HCT116 (cell line): ENCODE measurements around the gene ADAM19. TPM values are rescaled to one million over a fixed set of nuclear protein-coding genes. Genes with fewer than 3 reads are reported as not detected.

Experiments used
- ATAC-seq: fragments of 200-7000 bp; cut with Tn5 transposase; 2 replicates; pipeline ENCODE4 v1.9.1; 2020; ENCODE audit warnings: mild to moderate bottlenecking, moderate library complexity
- BruUV-seq: library from RNA; stranded (reverse); fragments of 400-500 nt; replicated peaks from 2 replicates; lab custom pipeline; 2021; lab: Mats Ljungman, UMichigan
- CTCF ChIA-PET: fragments of 300-600 bp; sonication (Branson Sonifier 250); formaldehyde crosslinking; loops from one replicate; lab custom pipeline; 2021; ENCODE audit warnings: antibody characterized with exemption; lab: Charles Lee
- POLR2A ChIA-PET: fragments of 300-600, 350-600 bp; sonication (Branson Sonifier 250); formaldehyde crosslinking; loops from one replicate; lab custom pipeline; 2021; ENCODE audit warnings: antibody characterized with exemption; lab: Charles Lee
- RAD21 ChIA-PET, 2 experiments: fragments of 300-600 bp; sonication (Branson Sonifier 250); formaldehyde crosslinking; loops; one replicate each; lab custom pipeline; 2023; ENCODE audit warnings: low total read pairs in 2 of 2; ENCODE audit not compliant: uncharacterized antibody in 2 of 2, unreplicated experiment in 2 of 2, low non-redundant PET in 1 of 2; lab: Charles Lee
- DNase-seq: peaks from one replicate; pipeline ENCODE4 v3.0.0-alpha.2; 2010; ENCODE audit warnings: low read depth, low spot score
- H2AFZ ChIP-seq: fragments of 200-600 bp; shearing (Covaris generic), sonication (generic); 2 replicates; pipeline ENCODE4 v1.6.1; 2017; ENCODE audit warnings: low read depth, mixed run types, mixed read lengths, antibody characterized with exemption, low read length; ENCODE audit not compliant: poor library complexity, severe bottlenecking
- H3K27ac ChIP-seq: 2 replicates; pipeline ENCODE4 v1.5.1; 2012; ENCODE audit warnings: low read depth, low read length
- H3K27me3 ChIP-seq: fragments of 200-600 bp; sonication (generic); 2 replicates; pipeline ENCODE4 v1.6.1; 2016; ENCODE audit warnings: mixed run types, low read length, mixed read lengths; ENCODE audit not compliant: insufficient read depth
- H3K36me3 ChIP-seq, 2 experiments: fragments of 200-500 bp in 1 of 2; fragments of 200-600 bp in 1 of 2; sonication (Bioruptor generic) in 1 of 2; sonication (generic) in 1 of 2; 2 replicates each; pipeline versions ENCODE4 v1.5.1 to v1.6.1; 2014 to 2016; ENCODE audit warnings: low read length in 2 of 2, inconsistent platforms in 1 of 2, mixed read lengths in 1 of 2, mixed run types in 1 of 2; ENCODE audit not compliant: insufficient read depth in 2 of 2, control insufficient read depth in 1 of 2
- H3K4me1 ChIP-seq, 2 experiments: fragments of 200-600 bp in 1 of 2; sonication (generic) in 1 of 2; 2 replicates each; pipeline versions ENCODE4 v1.5.1 to v1.6.1; 2012 to 2017; ENCODE audit warnings: low read length in 2 of 2, inconsistent platforms in 1 of 2, mild to moderate bottlenecking in 1 of 2, mixed read lengths in 1 of 2, mixed run types in 1 of 2, moderate library complexity in 1 of 2; ENCODE audit not compliant: insufficient read depth in 2 of 2, control insufficient read depth in 1 of 2
- H3K4me2 ChIP-seq: fragments of 200-600 bp; sonication (generic); 2 replicates; pipeline ENCODE4 v1.6.1; 2017; ENCODE audit warnings: mixed run types, low read length, mixed read lengths
- H3K4me3 ChIP-seq, 2 experiments: fragments of 200-600 bp in 1 of 2; sonication (generic) in 1 of 2; replicated peaks in 1 of 2; 2 replicates each; pipeline ENCODE4 v1.5.1; 2011 to 2016; ENCODE audit warnings: low read length in 2 of 2, control low read depth in 1 of 2, low read depth in 1 of 2, mild to moderate bottlenecking in 1 of 2, mixed read lengths in 1 of 2, mixed run types in 1 of 2
- H3K79me2 ChIP-seq: fragments of 200-600 bp; sonication (generic); 2 replicates; pipeline ENCODE4 v1.6.1; 2017; ENCODE audit warnings: mild to moderate bottlenecking, mixed run types, low read length, moderate library complexity, mixed read lengths; ENCODE audit not compliant: insufficient read depth
- H3K9ac ChIP-seq: fragments of 200-600 bp; sonication (generic); 2 replicates; pipeline ENCODE4 v1.6.1; 2016; ENCODE audit warnings: low read length, mixed read lengths
- H3K9me2 ChIP-seq: fragments of 200-600 bp; sonication (generic), shearing (Covaris generic); 2 replicates; pipeline ENCODE4 v1.6.1; 2017; ENCODE audit warnings: mixed run types, mild to moderate bottlenecking, moderate library complexity; ENCODE audit not compliant: insufficient read depth
- H3K9me3 ChIP-seq, 2 experiments: fragments of 200-500 bp in 1 of 2; fragments of 200-600 bp in 1 of 2; sonication (Bioruptor generic) in 1 of 2; sonication (generic) in 1 of 2; 2 replicates each; pipeline ENCODE4 v1.6.1; 2014 to 2017; ENCODE audit warnings: low read length in 2 of 2, mixed read lengths in 2 of 2, inconsistent platforms in 1 of 2, low read depth in 1 of 2, mild to moderate bottlenecking in 1 of 2, mixed run types in 1 of 2, moderate library complexity in 1 of 2; ENCODE audit not compliant: control insufficient read depth in 1 of 2, insufficient read depth in 1 of 2
- H4K20me1 ChIP-seq: fragments of 200-600 bp; sonication (generic), shearing (Covaris generic); 2 replicates; pipeline ENCODE4 v1.6.1; 2017; ENCODE audit warnings: mixed run types, mild to moderate bottlenecking, moderate library complexity; ENCODE audit not compliant: insufficient read depth
- FOSL1 ChIP-seq: IDR thresholded peaks from 2 replicates; pipeline ENCODE4 v1.6.1; 2012; ENCODE audit warnings: low read depth
- JUND ChIP-seq: IDR thresholded peaks from 2 replicates; pipeline ENCODE4 v1.6.1; 2012
- RAD21 ChIP-seq: IDR thresholded peaks from 2 replicates; pipeline ENCODE4 v1.6.1; 2012; ENCODE audit warnings: low read depth, mild to moderate bottlenecking
- ZFX ChIP-seq: fragments of 450-650 bp; IDR thresholded peaks from 2 replicates; pipeline ENCODE4 v1.6.1; 2017
- intact Hi-C: fragments of 100-400 bp; cut with micrococcal nuclease; formaldehyde crosslinking; loops from 2 replicates; pipeline ENCODE4 v1.10.0; 2022
- total RNA-seq: library from RNA; stranded (reverse); gene quantifications from one replicate; pipeline ENCODE4 v1.2.1, GENCODE V29; 2021; ENCODE audit not compliant: unreplicated experiment
- TF ChIP-seq, protein P1 (sequence below), 3 experiments: fragments of 200-600 bp in 1 of 3; sonication (generic) in 1 of 3; IDR thresholded peaks in 2 of 3; conservative IDR thresholded peaks in 1 of 3; 2 replicates each; pipeline ENCODE4 v1.5.1; 2012 to 2017; ENCODE audit warnings: low read depth in 2 of 3, low read length in 2 of 3, antibody characterized with exemption in 1 of 3, borderline replicate concordance in 1 of 3, control low read depth in 1 of 3, mild to moderate bottlenecking in 1 of 3, mixed read lengths in 1 of 3, mixed run types in 1 of 3, moderate library complexity in 1 of 3; ENCODE audit not compliant: insufficient read depth in 1 of 3
- TF ChIP-seq, protein P2 (sequence below): IDR thresholded peaks from 2 replicates; pipeline ENCODE4 v1.6.1; 2012

ADAM19 gene
- total RNA-seq, 1 experiment from 2014 or later, result 77.3 TPM

DNA sequence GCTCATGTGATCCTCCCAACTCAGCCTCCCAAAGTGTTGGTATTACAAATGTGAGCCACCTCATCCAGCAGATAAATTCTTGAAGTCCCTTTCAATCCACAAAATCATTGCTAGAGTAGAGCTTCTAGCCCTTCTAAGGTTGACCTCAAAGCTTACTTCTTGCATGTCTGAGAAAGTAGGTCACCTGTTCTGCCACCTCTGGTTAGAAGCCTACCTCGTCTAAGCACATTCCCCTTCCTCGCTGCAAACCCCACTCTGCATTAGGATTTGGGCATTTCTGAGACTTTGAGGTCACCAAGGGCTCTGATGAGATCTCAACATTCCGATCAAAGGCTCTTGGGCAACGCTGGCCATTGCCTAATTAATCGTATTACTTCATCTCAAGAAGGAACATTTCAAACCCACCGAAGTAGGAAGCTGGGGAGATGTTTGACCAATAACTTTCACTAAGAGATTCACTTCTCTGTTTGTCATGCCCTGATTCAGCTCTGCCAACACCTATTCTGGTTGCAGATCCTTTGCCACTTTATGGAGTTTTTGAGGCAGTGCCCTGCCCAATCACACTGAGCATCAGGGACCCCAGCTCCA lies 8.6 kb downstream of the ADAM19 start:
- ATAC-seq, result no peak
- no peak overlapping the region for H3K4me2 ChIP-seq
- ChIA-PET CTCF (no interaction called here), POLR2A (no interaction called here)
- intact Hi-C loops, result no loop called here
- H3K9ac ChIP-seq, result no peak overlapping the region
- no TSS peak for BruUV-seq
- H3K36me3 ChIP-seq, result peaks cover 38% of the 10 kb centered on the region in 2 experiments; a peak in 3 of 4 replicates
- H3K4me1 ChIP-seq, result peaks cover 0 to 15% of the 10 kb centered on the region in 2 experiments; a peak in 2 of 4 replicates
- TF ChIP-seq, protein P1, sequence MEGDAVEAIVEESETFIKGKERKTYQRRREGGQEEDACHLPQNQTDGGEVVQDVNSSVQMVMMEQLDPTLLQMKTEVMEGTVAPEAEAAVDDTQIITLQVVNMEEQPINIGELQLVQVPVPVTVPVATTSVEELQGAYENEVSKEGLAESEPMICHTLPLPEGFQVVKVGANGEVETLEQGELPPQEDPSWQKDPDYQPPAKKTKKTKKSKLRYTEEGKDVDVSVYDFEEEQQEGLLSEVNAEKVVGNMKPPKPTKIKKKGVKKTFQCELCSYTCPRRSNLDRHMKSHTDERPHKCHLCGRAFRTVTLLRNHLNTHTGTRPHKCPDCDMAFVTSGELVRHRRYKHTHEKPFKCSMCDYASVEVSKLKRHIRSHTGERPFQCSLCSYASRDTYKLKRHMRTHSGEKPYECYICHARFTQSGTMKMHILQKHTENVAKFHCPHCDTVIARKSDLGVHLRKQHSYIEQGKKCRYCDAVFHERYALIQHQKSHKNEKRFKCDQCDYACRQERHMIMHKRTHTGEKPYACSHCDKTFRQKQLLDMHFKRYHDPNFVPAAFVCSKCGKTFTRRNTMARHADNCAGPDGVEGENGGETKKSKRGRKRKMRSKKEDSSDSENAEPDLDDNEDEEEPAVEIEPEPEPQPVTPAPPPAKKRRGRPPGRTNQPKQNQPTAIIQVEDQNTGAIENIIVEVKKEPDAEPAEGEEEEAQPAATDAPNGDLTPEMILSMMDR (IDR thresholded peaks at IDR 0.05 in 2 of 3, conservative IDR thresholded peaks at IDR 0.05 in 1 of 3; ENCODE audit: borderline replicate concordance in 1 of 3, insufficient read depth in 1 of 3, low read depth in 2 of 3, low read length in 2 of 3), result no peak
- no peak for TF ChIP-seq ZFX
- TF ChIP-seq, protein P2, sequence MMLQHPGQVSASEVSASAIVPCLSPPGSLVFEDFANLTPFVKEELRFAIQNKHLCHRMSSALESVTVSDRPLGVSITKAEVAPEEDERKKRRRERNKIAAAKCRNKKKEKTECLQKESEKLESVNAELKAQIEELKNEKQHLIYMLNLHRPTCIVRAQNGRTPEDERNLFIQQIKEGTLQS, result no peak
- TF ChIP-seq JUND, result no peak
- TF ChIP-seq FOSL1, result no peak
- no peak for TF ChIP-seq RAD21
- TF ChIP-seq, all 23 proteins: peak for 0
- RAD21 ChIA-PET, result no interaction called here
- DNase-seq, result no peak
- Histone ChIP-seq H4K20me1 (no peaks in the 10 kb centered on the region), H3K9me2 (no peaks in the 10 kb centered on the region), H3K27me3 (no peaks in the 10 kb centered on the region), H3K4me3 (no peak overlapping the region), H3K79me2 (peaks cover 57% of the 10 kb centered on the region), H3K9me3 (no peaks in the 10 kb centered on the region), H3K27ac (no peak overlapping the region), H2AFZ (no peak overlapping the region)
